Measurements from ENCODE around the gene EMC1. TPM values are rescaled to one million over a fixed set of nuclear protein-coding genes. Genes with fewer than 3 reads are reported as not detected.
A peak's percentile ranks its signal among the peaks of the same experiment; 100 is the strongest.

Gene EMC1
- total RNA-seq, 1 experiment from 2014 or later, result 60.0 TPM

DNA sequence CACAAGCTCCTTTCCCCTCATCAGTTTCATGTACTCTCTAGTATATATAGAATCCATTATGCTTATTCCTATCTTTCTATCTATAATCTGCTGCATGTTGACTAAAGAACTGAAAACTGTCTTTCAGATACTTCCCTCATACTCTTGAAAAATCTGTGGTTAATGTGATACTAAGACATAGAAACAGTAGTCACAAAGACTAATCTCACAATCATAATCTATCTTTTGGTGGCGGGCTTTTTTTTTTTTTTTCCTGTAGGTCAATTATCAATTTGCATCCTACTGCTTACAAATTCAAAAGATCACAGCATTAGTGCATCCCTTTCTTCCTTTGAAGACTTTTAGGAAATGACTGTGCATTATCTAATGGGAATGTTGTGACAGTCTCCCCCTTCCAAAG lies 45.9 kb downstream of the EMC1 start:
- peaks cover 4% of the 10 kb centered on the region for H3K23me2 ChIP-seq (ENCODE audit: insufficient read length, low read depth, low read length, poor library complexity, severe bottlenecking)
- no peaks in the 10 kb centered on the region for H3K9me3 ChIP-seq (ENCODE audit: control insufficient read depth, low read depth, low read length)
- H3K79me2 ChIP-seq (ENCODE audit: insufficient read depth, low read length), result peaks cover 60% of the 10 kb centered on the region
- no peak overlapping the region for H3K56ac ChIP-seq (ENCODE audit: insufficient read length, low read depth, low read length)
- no peak overlapping the region for H3K18ac ChIP-seq (ENCODE audit: insufficient read length, low read depth, low read length)
- H2BK120ac ChIP-seq (ENCODE audit: low read depth, low read length, poor library complexity, severe bottlenecking), result no peak overlapping the region
- H3K27ac ChIP-seq (ENCODE audit: insufficient read length, low read depth, low read length), result no peak overlapping the region
- H3K4ac ChIP-seq (ENCODE audit: low read depth, low read length), result no peak overlapping the region
- no peak overlapping the region for H3K4me2 ChIP-seq (ENCODE audit: insufficient read depth, insufficient read length, low read length)
- 0 out of 7 replicates have a peak overlapping the region, but pooled peaks of 1 of the 3 experiments have one; percentile 12 for H3K27ac Mint-ChIP-seq
- H3K4me3 Mint-ChIP-seq, result no peak overlapping the region
- H3K4me1 Mint-ChIP-seq, result peaks cover 14 to 15% of the 10 kb centered on the region in 2 experiments
- no peaks in the 10 kb centered on the region for H3K27me3 Mint-ChIP-seq (ENCODE audit: low read depth)
- no peak overlapping the region for H2AK5ac ChIP-seq (ENCODE audit: insufficient read length, low read length)
- H3K9me3 Mint-ChIP-seq, result no peaks in the 10 kb centered on the region
- no peaks in the 10 kb centered on the region; the same call in 1 of the 2 replicates for H3K4me1 ChIP-seq (ENCODE audit: insufficient read depth, low read length)
- H4K8ac ChIP-seq (replicated peaks; ENCODE audit: insufficient read length, low read depth, low read length), result no peak overlapping the region
- H2BK15ac ChIP-seq (ENCODE audit: low read depth, low read length), result no peak overlapping the region
- H3K79me1 ChIP-seq (ENCODE audit: insufficient read depth, low read depth, low read length, poor library complexity, severe bottlenecking), result peaks cover 17% of the 10 kb centered on the region
- no peak overlapping the region for H2BK20ac ChIP-seq (ENCODE audit: low read depth, low read length, poor library complexity, severe bottlenecking)
- H2BK12ac ChIP-seq (ENCODE audit: insufficient read length, low read depth, low read length), result no peak overlapping the region
- H4K91ac ChIP-seq (ENCODE audit: insufficient read length, low read depth, low read length), result no peak overlapping the region
- H3K36me3 Mint-ChIP-seq (ENCODE audit: insufficient read depth in 1 of 3, low read depth in 3 of 3), result peaks cover 0 to 6% (median 4%) of the 10 kb centered on the region in 3 experiments; a peak in 3 of 7 replicates
- H3K27me3 ChIP-seq (ENCODE audit: insufficient read depth, low read length), result no peaks in the 10 kb centered on the region
- H3T11ph ChIP-seq (ENCODE audit: low read length), result no peak overlapping the region
- no CpG with 5 or more reads among the region's 1 CpG for WGBS (ENCODE audit: extremely low coverage, insufficient read length, low lambda C conversion rate)
- H4K5ac ChIP-seq (ENCODE audit: insufficient read length, low read depth, low read length), result no peak overlapping the region
- no peaks in the 10 kb centered on the region for H4K20me1 ChIP-seq (ENCODE audit: control insufficient read depth, insufficient read depth, insufficient read length)
- no peak overlapping the region for H2BK5ac ChIP-seq (ENCODE audit: insufficient read length, low read length)
- no peak overlapping the region for H3K9ac ChIP-seq (ENCODE audit: extremely low read depth, insufficient read length, low read length)
- TF ChIP-seq, protein P1, sequence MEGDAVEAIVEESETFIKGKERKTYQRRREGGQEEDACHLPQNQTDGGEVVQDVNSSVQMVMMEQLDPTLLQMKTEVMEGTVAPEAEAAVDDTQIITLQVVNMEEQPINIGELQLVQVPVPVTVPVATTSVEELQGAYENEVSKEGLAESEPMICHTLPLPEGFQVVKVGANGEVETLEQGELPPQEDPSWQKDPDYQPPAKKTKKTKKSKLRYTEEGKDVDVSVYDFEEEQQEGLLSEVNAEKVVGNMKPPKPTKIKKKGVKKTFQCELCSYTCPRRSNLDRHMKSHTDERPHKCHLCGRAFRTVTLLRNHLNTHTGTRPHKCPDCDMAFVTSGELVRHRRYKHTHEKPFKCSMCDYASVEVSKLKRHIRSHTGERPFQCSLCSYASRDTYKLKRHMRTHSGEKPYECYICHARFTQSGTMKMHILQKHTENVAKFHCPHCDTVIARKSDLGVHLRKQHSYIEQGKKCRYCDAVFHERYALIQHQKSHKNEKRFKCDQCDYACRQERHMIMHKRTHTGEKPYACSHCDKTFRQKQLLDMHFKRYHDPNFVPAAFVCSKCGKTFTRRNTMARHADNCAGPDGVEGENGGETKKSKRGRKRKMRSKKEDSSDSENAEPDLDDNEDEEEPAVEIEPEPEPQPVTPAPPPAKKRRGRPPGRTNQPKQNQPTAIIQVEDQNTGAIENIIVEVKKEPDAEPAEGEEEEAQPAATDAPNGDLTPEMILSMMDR (conservative IDR thresholded peaks at IDR 0.05), result no peak
- no peak overlapping the region for H3K14ac ChIP-seq (ENCODE audit: insufficient read depth, low read length)
- no peak for DNase-seq
- no peak overlapping the region for H3K23ac ChIP-seq (ENCODE audit: insufficient read length, low read depth, low read length)
- H2AFZ ChIP-seq (ENCODE audit: low read length), result no peak overlapping the region

All from H9 (cell line).